BLaER1 (cell line): ENCODE measurements around the gene ZBTB4.
A peak's percentile ranks its signal among the peaks of the same experiment; 100 is the strongest.
"Not testable (repeated sequence)": the region's sequence is repeated elsewhere in the genome, so short reads cannot be mapped to it uniquely, and the experiment has no call there.

Experiments used
- H3K27ac ChIP-seq: shearing (Covaris generic); formaldehyde crosslinking; 2 replicates; pipeline ENCODE4 v1.8.1; 2022
- H3K27me3 ChIP-seq: shearing (Covaris generic); formaldehyde crosslinking; 2 replicates; pipeline ENCODE4 v1.8.1; 2022
- H3K36me3 ChIP-seq: shearing (Covaris generic); formaldehyde crosslinking; 2 replicates; pipeline ENCODE4 v1.8.1; 2022
- H3K4me1 ChIP-seq: shearing (Covaris generic); formaldehyde crosslinking; 2 replicates; pipeline ENCODE4 v1.8.1; 2022
- H3K4me2 ChIP-seq: shearing (Covaris generic); formaldehyde crosslinking; 2 replicates; pipeline ENCODE4 v1.8.1; 2022
- H3K4me3 ChIP-seq: shearing (Covaris generic); formaldehyde crosslinking; 2 replicates; pipeline ENCODE4 v1.8.1; 2022
- H3K9ac ChIP-seq: shearing (Covaris generic); formaldehyde crosslinking; 2 replicates; pipeline ENCODE4 v1.8.1; 2022
- H3K9me3 ChIP-seq: shearing (Covaris generic); formaldehyde crosslinking; 2 replicates; pipeline ENCODE4 v1.8.1; 2022
- H4K20me1 ChIP-seq: shearing (Covaris generic); formaldehyde crosslinking; 2 replicates; pipeline ENCODE4 v1.8.1; 2022
- Cebpa-rat ChIP-seq: shearing (Covaris generic); IDR thresholded peaks from 2 replicates; pipeline ENCODE4 v1.8.1; 2022

ZBTB4 gene

DNA sequence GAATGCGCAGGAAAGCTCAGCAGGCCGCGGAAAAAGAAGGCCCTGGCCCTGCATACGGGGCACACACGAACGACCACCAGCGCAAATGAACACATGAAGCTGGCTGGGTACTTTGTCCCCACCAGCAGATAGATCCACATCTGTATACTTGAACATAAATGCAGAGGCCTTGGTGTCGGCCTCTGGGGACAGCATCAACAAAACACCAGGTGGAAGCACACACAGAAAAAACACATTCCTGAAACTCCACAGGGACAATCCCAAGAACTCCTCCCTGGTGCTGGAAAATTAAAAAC is 606 bp upstream of the ZBTB4 start:
- peak overlapping the region; percentile 98 for H3K27ac ChIP-seq
- no peaks in the 10 kb centered on the region for H3K9me3 ChIP-seq
- H3K27me3 ChIP-seq: no peaks in the 10 kb centered on the region
- H3K9ac ChIP-seq: peak overlapping the region; percentile 95
- H3K4me2 ChIP-seq: peak overlapping the region; percentile 80
- H3K36me3 ChIP-seq: peaks cover 17% of the 10 kb centered on the region; the same call in 1 of the 2 replicates
- H3K4me3 ChIP-seq: peak overlapping the region; percentile 96
- TF ChIP-seq Cebpa-rat: no peak
- peaks cover 64% of the 10 kb centered on the region for H3K4me1 ChIP-seq
- H4K20me1 ChIP-seq: peaks cover 41% of the 10 kb centered on the region

DNA sequence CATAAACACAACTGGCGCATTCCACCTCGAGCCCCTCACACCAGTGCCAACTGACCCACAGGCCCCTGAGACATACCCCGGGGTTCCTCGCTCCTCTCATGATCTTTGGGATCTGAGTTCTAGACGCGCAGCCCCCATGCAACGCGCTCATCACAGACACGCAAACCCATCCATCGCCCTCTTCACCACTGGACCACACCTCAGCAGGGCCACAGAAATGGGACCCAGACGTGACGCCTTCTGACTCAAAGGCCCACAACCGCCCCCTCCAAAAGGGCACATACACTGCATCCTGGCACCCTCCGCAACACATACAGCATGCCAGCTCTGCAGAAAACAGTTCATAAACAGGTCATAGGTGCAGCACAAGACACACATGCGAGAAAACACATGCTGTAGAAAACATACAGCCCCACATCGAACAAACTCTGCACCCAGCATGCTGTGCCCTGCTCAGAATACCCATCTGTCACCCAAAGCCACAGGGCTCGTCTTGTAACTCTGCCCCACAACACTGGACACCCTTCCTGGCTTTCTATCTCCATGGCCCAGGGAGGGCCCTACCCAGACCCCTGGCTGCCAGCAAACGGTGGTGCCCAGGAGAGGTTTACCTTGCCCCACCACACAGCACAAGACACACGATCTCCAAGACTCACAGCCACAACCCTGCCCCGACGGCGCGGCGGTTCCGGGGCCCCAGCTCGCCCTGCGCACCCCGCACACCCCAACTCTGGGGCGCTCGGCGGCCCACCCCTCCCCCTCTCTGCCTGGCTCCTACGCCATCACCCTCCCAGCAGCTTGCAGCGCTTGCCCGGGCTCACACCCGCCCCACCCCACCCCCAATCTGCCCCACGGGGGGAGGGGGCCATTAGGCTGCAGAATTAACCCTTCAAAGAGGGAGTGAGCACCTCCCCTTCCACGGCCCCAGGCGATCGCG is 887 bp downstream of the ZBTB4 start:
- Histone ChIP-seq H3K4me1 (peaks cover 67% of the 10 kb centered on the region), H3K9ac (peak overlapping the region; percentile 95), H3K9me3 (no peaks in the 10 kb centered on the region), H3K27ac (peak overlapping the region; percentile 98), H3K4me3 (peak overlapping the region; percentile 96), H3K36me3 (peaks cover 22% of the 10 kb centered on the region; the same call in 1 of the 2 replicates), H3K27me3 (no peaks in the 10 kb centered on the region), H4K20me1 (peaks cover 52% of the 10 kb centered on the region), H3K4me2 (peak overlapping the region; percentile 80)
- TF ChIP-seq Cebpa-rat: no peak

DNA sequence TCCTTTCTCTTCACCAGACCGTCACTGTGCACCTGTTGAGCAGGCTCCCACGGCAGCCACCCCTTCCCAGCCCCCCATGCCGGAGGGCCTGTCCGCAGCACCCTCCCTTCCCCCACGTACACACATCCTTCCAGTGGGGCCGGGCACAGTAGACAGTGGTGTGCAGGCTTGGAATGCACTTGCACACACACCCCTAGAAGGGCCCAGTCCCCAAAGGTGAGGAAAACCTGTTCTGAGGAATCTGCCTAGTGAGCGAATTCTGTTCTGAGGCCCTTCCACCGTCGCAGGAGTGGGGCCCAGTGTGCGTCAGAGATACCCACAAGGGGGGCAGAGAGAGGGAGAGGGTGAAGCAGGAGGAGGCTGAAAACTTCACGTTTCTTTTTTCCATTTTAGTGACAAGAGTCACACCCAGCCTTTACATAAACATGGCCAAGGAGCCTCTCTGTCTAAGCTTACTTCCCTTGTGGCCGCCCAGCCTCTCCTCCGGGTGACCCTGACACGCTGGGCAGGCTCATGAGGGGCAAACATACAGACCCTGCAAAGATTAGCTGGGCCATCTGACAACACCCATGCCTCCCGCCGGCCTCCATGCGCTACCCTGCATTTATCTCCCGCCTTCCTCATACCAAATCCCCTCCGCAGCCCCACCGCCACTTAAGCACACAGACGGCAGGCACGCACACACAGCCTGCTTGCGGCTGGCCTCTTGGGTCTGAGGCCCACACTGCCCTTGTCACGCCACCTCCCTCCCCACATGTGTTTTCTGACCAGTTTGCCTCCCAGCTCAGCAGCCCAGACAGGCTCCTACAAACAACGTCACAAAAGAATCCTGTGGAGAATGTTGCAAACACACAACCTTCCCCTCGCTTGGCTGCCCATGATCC is 1.8 kb downstream of the ZBTB4 start:
- TF ChIP-seq Cebpa-rat: no peak
- Histone ChIP-seq H3K36me3 (peaks cover 25% of the 10 kb centered on the region; the same call in 1 of the 2 replicates), H3K27ac (peak overlapping the region; percentile 98; the same call in 1 of the 2 replicates), H3K9me3 (no peaks in the 10 kb centered on the region), H4K20me1 (peaks cover 61% of the 10 kb centered on the region), H3K4me3 (peak overlapping the region; percentile 96), H3K4me2 (peak overlapping the region; percentile 80), H3K27me3 (no peaks in the 10 kb centered on the region), H3K9ac (peak overlapping the region; percentile 95), H3K4me1 (peaks cover 73% of the 10 kb centered on the region)

DNA sequence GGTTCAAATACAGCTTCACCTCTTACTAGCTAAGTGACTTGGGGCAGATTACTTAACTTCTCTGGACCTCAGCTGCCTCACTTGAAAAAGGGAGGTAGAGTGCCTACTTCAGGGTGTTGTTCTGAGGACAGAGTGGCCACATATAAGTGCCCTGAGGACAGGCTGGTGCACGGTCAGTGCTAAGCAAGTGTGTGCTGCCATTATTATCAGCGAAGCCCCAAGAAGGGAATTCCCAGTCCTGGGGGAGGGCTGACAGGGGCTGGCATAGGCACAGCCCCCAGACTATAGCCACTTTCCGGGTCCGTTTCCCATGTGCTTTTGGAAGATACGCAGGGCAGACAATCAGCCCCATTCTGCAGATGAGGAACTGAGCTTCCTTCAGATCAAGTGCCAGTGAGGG is 2.5 kb downstream of the ZBTB4 start:
- no peak overlapping the region; the same call in 1 of the 2 replicates for H3K9ac ChIP-seq
- no peaks in the 10 kb centered on the region for H3K9me3 ChIP-seq
- no peak for TF ChIP-seq Cebpa-rat
- H3K4me1 ChIP-seq: peaks cover 73% of the 10 kb centered on the region
- no peak overlapping the region for H3K27ac ChIP-seq
- H3K27me3 ChIP-seq: no peaks in the 10 kb centered on the region
- no peak overlapping the region for H3K4me3 ChIP-seq
- H3K36me3 ChIP-seq: peaks cover 25% of the 10 kb centered on the region; the same call in 1 of the 2 replicates
- H3K4me2 ChIP-seq: peak overlapping the region; percentile 80
- peaks cover 68% of the 10 kb centered on the region for H4K20me1 ChIP-seq

DNA sequence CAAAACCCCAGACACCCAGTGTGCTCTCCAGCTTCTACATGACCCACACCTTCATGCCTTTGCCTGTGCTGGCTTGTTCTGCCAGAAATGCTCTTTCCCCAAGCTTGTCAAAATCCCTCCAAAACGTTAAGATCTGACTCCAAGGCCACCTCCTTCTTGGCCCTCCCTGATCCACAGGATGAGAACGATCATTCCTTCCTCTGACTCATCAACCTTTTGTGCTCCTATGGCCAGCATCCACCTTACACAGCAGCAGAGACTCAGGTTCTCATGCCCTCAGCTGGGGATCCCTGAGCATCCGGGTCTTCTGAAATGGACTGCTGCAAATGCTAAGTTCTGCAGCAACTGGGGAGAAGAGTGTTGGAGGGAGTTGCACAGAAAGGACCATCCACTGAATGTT is 2.9 kb downstream of the ZBTB4 start:
- TF ChIP-seq Cebpa-rat: no peak
- Histone ChIP-seq H3K9me3 (no peaks in the 10 kb centered on the region), H3K4me2 (peak overlapping the region; percentile 80), H3K9ac (no peak overlapping the region; the same call in 1 of the 2 replicates), H3K27ac (no peak overlapping the region), H3K36me3 (peaks cover 25% of the 10 kb centered on the region; the same call in 1 of the 2 replicates), H3K27me3 (no peaks in the 10 kb centered on the region), H4K20me1 (peaks cover 72% of the 10 kb centered on the region), H3K4me3 (no peak overlapping the region), H3K4me1 (peaks cover 73% of the 10 kb centered on the region)

DNA sequence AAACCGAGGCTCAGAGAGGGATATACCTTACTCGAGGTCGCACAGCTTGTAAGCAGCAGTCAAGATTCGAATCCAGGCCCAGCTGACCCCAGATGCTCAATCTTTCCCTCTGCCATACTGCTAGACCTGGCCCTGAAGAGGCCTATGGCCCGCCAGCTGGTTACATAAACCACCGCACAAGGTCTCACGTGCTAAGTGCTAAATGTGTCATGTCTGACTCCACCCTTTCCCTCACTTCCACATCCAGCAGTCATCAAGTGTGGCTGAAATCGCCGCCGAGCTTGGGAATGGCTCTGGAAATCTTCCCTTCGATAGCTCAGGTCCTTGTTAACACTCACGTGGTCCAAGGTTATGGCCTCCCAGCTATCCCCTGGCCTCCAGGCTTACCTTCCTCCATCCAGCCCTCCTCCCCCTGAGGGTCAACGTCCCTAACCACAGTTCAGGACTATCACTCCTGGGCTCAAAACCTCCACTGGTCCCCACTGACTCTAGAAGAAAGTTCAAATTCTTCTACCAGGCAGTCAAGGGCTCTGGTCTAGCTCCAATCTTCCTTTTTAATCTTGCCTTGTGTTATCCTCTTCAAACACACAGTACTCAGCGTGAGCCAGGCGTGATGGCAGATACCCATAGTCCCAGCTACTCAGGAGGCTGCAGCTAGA is 3.5 kb downstream of the ZBTB4 start:
- Histone ChIP-seq H3K27me3 (no peaks in the 10 kb centered on the region), H4K20me1 (peaks cover 78% of the 10 kb centered on the region), H3K9me3 (no peaks in the 10 kb centered on the region), H3K9ac (no peak overlapping the region), H3K27ac (no peak overlapping the region), H3K36me3 (peaks cover 27% of the 10 kb centered on the region; the same call in 1 of the 2 replicates), H3K4me1 (peaks cover 70% of the 10 kb centered on the region), H3K4me2 (peak overlapping the region; percentile 80; the same call in 1 of the 2 replicates), H3K4me3 (no peak overlapping the region)
- TF ChIP-seq Cebpa-rat: no peak

DNA sequence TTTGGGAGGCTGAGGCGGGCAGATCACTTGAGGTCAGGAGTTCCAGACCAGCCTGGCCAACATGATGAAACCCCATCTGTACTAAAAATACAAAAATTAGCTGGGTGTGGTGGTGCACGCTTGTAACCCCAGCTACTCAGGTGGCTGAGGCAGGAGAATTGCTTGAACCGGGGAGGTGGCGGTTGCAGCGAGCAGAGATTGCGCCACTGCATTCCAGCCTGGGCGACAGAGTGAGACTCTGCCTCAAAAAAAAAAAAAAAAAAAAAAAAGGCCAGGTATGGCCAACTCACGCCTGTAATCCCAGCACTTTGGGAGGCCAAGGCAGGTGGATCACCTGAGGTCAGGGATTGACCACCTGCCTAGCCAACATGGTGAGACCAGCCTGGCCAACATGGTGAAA is 4.7 kb downstream of the ZBTB4 start:
- peaks cover 90% of the 10 kb centered on the region for H4K20me1 ChIP-seq
- not testable (repeated sequence) for H3K4me3 ChIP-seq, H3K9ac ChIP-seq, H3K9me3 ChIP-seq, H3K4me2 ChIP-seq, H3K27me3 ChIP-seq, H3K27ac ChIP-seq
- peaks cover 33% of the 10 kb centered on the region; the same call in 1 of the 2 replicates for H3K36me3 ChIP-seq
- peaks cover 58% of the 10 kb centered on the region for H3K4me1 ChIP-seq

DNA sequence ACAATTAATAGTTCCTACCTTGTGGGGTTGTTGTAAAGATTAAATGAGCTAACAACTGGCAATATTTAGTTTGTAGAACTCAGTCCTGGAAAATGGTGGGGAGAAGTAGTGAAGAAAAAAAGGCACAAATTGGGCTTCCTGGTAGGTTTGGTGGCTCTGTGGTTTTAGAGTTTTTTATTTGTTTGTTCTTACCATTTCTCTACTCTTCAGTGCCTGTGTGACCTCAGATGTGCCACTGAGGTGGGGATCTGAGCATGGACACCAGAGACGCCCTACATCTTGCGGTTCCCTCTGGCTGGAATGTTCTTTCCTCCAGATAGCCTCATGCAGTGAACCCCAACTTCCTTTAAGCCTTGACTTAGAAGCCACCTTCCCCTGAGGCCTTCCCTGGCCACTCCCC is 7.7 kb downstream of the ZBTB4 start:
- H3K9ac ChIP-seq: no peak overlapping the region
- TF ChIP-seq Cebpa-rat: no peak
- H3K4me1 ChIP-seq: peaks cover 59% of the 10 kb centered on the region
- H3K4me2 ChIP-seq: peak overlapping the region; percentile 38; the same call in 1 of the 2 replicates
- no peak overlapping the region for H3K27ac ChIP-seq
- no peaks in the 10 kb centered on the region for H3K27me3 ChIP-seq
- H3K9me3 ChIP-seq: no peaks in the 10 kb centered on the region
- peaks cover 100% of the 10 kb centered on the region for H4K20me1 ChIP-seq
- peaks cover 54% of the 10 kb centered on the region for H3K36me3 ChIP-seq
- no peak overlapping the region for H3K4me3 ChIP-seq

DNA sequence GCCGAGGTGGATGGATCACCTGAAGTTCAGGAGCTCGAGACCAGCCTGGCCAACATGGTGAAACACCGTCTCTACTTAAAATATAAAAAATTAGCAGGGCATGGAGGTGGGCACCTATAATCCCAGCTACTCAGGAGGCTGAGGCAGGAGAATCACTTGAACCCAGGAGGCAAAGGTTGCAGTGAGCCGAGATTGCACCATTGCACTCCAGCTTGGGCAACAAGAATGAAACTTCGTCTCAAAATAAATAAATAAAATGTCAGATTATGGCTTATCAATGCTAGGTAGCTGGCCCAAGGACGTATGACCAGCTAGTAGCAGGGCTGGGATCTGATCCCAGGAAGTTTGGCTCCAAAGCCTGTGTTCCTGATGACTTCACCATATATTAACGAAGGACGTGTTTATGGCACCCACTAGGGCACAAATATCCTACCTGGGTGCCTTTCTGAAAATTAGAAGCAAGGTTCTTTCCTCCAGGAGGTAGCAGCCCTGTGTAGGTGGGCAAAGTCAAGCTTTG is 8.9 kb downstream of the ZBTB4 start:
- Histone ChIP-seq H3K36me3 (peaks cover 54% of the 10 kb centered on the region), H4K20me1 (peaks cover 99% of the 10 kb centered on the region), H3K4me1 (peaks cover 51% of the 10 kb centered on the region)
- H3K27ac ChIP-seq, H3K27me3 ChIP-seq, H3K9me3 ChIP-seq, H3K4me2 ChIP-seq, H3K9ac ChIP-seq, H3K4me3 ChIP-seq: not testable (repeated sequence)

DNA sequence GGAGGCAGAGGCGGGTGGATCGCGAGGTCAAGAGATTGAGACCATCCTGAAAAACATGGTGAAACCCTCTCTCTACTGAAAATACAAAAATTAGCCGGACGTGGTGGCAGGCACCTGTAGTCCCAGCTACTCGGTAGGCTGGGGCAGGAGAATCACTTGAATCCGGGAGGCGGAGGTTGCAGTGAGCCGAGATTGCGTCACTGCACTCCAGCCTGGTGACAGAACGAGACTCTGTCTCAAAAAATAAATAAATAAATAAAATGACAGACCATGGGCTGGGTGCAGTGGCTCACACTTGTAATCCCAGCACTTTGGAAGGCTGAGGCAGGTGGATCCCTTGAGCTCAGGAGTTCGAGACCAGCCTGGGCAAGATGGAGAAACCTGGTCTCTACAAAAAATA is 9.6 kb downstream of the ZBTB4 start:
- not testable (repeated sequence) for H3K9me3 ChIP-seq
- Histone ChIP-seq H3K4me1 (peaks cover 51% of the 10 kb centered on the region), H4K20me1 (peaks cover 92% of the 10 kb centered on the region)

More for the DNA sequence above, 9.6 kb downstream of the ZBTB4 start:
- H3K27me3 ChIP-seq, H3K9ac ChIP-seq, H3K4me3 ChIP-seq, H3K27ac ChIP-seq, H3K4me2 ChIP-seq: not testable (repeated sequence)
- H3K36me3 ChIP-seq: peaks cover 58% of the 10 kb centered on the region
